ENCODE results near the gene AFF3.

AFF3 gene

GRCh38 chr2:99880964-99881294 is 261.5 kb downstream of the AFF3 start:
- no peaks in the 10 kb centered on the region for H3K79me2 ChIP-seq (ENCODE audit: control insufficient read depth, low read length)
- H3K36me3 ChIP-seq (ENCODE audit: control insufficient read depth, low read length): no peaks in the 10 kb centered on the region
- H3K27ac ChIP-seq (ENCODE audit: low read depth, low read length): no peak overlapping the region
- H3K27me3 ChIP-seq (ENCODE audit: control insufficient read depth, low read length): no peaks in the 10 kb centered on the region
- H3K4me2 ChIP-seq (ENCODE audit: low read length): no peak overlapping the region
- no peaks in the 10 kb centered on the region for H3K9me3 ChIP-seq (ENCODE audit: control insufficient read depth, insufficient read depth, low read length)
- peaks cover 9% of the 10 kb centered on the region for H4K20me1 ChIP-seq (ENCODE audit: control insufficient read depth, insufficient read depth, low read depth, low read length)
- peaks cover 51% of the 10 kb centered on the region for H3K4me1 ChIP-seq (ENCODE audit: control insufficient read depth, low read length)
- TF ChIP-seq CTCF (IDR thresholded peaks at IDR 0.05; ENCODE audit: low read depth, low read length, poor library complexity, severe bottlenecking) (no peak), EZH2phosphoT487 (IDR thresholded peaks at IDR 0.05; ENCODE audit: borderline replicate concordance, low read length) (no peak)
- H3F3A ChIP-seq (ENCODE audit: control insufficient read depth, insufficient read depth): peaks cover 8% of the 10 kb centered on the region; the same call in 1 of the 2 replicates
- H3K9me2 ChIP-seq (replicated peaks; ENCODE audit: control insufficient read depth, low read length): no peaks in the 10 kb centered on the region
- H3K4me3 ChIP-seq (ENCODE audit: low read length): no peak overlapping the region

- Histone ChIP-seq H3K4me1 (ENCODE audit: control insufficient read depth, low read length) (peaks cover 51% of the 10 kb centered on the region), H3K27ac (ENCODE audit: low read depth, low read length) (no peak overlapping the region), H3K36me3 (ENCODE audit: control insufficient read depth, low read length) (no peaks in the 10 kb centered on the region), H4K20me1 (ENCODE audit: control insufficient read depth, insufficient read depth, low read depth, low read length) (peaks cover 9% of the 10 kb centered on the region), H3K4me2 (ENCODE audit: low read length) (no peak overlapping the region), H3K9me3 (ENCODE audit: control insufficient read depth, insufficient read depth, low read length) (no peaks in the 10 kb centered on the region), H3F3A (ENCODE audit: control insufficient read depth, insufficient read depth) (peaks cover 8% of the 10 kb centered on the region; the same call in 1 of the 2 replicates), H3K79me2 (ENCODE audit: control insufficient read depth, low read length) (no peaks in the 10 kb centered on the region), H3K9me2 (replicated peaks; ENCODE audit: control insufficient read depth, low read length) (no peaks in the 10 kb centered on the region), H3K4me3 (ENCODE audit: low read length) (no peak overlapping the region), H3K27me3 (ENCODE audit: control insufficient read depth, low read length) (no peaks in the 10 kb centered on the region)
- TF ChIP-seq EZH2phosphoT487 (IDR thresholded peaks at IDR 0.05; ENCODE audit: borderline replicate concordance, low read length) (no peak), CTCF (IDR thresholded peaks at IDR 0.05; ENCODE audit: low read depth, low read length, poor library complexity, severe bottlenecking) (no peak)
Observed at GRCh38 chr2:99880148-99880963, 262.0 kb downstream of the AFF3 start.

- TF ChIP-seq CTCF (IDR thresholded peaks at IDR 0.05; ENCODE audit: low read depth, low read length, poor library complexity, severe bottlenecking): no peak
- no peak for TF ChIP-seq EZH2phosphoT487 (IDR thresholded peaks at IDR 0.05; ENCODE audit: borderline replicate concordance, low read length)
- Histone ChIP-seq H3K27me3 (ENCODE audit: control insufficient read depth, low read length) (no peaks in the 10 kb centered on the region), H3K36me3 (ENCODE audit: control insufficient read depth, low read length) (no peaks in the 10 kb centered on the region), H3K4me3 (ENCODE audit: low read length) (no peak overlapping the region), H3K9me2 (replicated peaks; ENCODE audit: control insufficient read depth, low read length) (no peaks in the 10 kb centered on the region), H3F3A (ENCODE audit: control insufficient read depth, insufficient read depth) (peaks cover 8% of the 10 kb centered on the region; the same call in 1 of the 2 replicates), H3K79me2 (ENCODE audit: control insufficient read depth, low read length) (no peaks in the 10 kb centered on the region), H3K4me2 (ENCODE audit: low read length) (no peak overlapping the region), H4K20me1 (ENCODE audit: control insufficient read depth, insufficient read depth, low read depth, low read length) (peaks cover 9% of the 10 kb centered on the region), H3K9me3 (ENCODE audit: control insufficient read depth, insufficient read depth, low read length) (no peaks in the 10 kb centered on the region), H3K27ac (ENCODE audit: low read depth, low read length) (no peak overlapping the region), H3K4me1 (ENCODE audit: control insufficient read depth, low read length) (peaks cover 51% of the 10 kb centered on the region)
Observed at GRCh38 chr2:99879481-99879880, 262.9 kb downstream of the AFF3 start.
